Retinal pigment epithelial cell (primary cell): ENCODE results near the gene LYZL1.

ENCODE experiments used
- DNase-seq: peaks from one replicate; pipeline ENCODE4 v3.0.0-alpha.2; 2010; ENCODE audit warnings: low read depth
- H3K4me3 ChIP-seq: 2 replicates; pipeline ENCODE4 v1.5.1; 2011; ENCODE audit warnings: mild to moderate bottlenecking, low read length, control low read depth, moderate library complexity
- TF ChIP-seq, protein P1 (sequence below): conservative IDR thresholded peaks from 2 replicates; pipeline ENCODE4 v1.5.1; 2011; ENCODE audit warnings: low read depth, low read length, control low read depth, inconsistent platforms

Gene LYZL1

DNA sequence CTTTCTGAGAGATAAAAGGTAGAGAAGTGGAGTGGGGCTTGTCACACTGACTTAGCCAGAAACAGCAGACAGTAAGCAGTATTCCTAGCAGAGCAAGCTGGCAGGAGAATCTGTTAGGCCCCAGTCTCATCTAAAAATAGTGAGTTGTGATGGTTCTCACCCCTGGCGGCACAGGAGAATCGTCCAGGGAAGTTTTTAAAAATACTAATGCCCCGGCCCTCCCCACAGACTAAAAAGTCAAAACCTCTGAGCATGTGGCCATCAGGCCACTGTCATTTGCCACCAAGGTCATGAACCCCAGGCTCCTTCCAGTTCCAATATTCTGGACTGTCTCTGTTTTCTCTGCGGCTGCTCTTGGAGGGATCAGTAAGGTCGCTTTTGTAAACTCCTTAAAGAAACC is 34.0 kb downstream of the LYZL1 start:
- H3K4me3 ChIP-seq: no peak overlapping the region
- TF ChIP-seq, protein P1, sequence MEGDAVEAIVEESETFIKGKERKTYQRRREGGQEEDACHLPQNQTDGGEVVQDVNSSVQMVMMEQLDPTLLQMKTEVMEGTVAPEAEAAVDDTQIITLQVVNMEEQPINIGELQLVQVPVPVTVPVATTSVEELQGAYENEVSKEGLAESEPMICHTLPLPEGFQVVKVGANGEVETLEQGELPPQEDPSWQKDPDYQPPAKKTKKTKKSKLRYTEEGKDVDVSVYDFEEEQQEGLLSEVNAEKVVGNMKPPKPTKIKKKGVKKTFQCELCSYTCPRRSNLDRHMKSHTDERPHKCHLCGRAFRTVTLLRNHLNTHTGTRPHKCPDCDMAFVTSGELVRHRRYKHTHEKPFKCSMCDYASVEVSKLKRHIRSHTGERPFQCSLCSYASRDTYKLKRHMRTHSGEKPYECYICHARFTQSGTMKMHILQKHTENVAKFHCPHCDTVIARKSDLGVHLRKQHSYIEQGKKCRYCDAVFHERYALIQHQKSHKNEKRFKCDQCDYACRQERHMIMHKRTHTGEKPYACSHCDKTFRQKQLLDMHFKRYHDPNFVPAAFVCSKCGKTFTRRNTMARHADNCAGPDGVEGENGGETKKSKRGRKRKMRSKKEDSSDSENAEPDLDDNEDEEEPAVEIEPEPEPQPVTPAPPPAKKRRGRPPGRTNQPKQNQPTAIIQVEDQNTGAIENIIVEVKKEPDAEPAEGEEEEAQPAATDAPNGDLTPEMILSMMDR: no peak
- no peak for DNase-seq

DNA sequence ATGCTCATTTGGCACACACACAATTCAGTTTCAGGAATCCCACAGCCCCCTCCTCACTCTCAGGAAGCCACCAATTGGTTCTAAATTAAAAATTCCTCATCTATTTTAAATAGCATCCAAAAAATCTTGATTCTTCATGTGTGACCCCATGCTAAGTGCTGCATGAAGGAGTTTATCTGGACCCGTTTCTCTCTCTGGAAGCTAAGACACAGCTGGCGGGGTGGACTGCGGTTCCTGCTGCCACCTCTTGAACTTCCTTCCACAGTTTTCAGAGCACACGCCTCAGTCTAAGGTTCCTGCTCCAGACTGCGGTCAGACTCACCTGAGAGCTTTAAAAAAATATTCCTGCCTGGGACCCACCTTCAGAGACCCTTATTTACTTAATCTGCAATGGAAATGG is 34.5 kb downstream of the LYZL1 start:
- H3K4me3 ChIP-seq: no peak overlapping the region
- no peak for DNase-seq
- TF ChIP-seq, protein P1: no peak

DNA sequence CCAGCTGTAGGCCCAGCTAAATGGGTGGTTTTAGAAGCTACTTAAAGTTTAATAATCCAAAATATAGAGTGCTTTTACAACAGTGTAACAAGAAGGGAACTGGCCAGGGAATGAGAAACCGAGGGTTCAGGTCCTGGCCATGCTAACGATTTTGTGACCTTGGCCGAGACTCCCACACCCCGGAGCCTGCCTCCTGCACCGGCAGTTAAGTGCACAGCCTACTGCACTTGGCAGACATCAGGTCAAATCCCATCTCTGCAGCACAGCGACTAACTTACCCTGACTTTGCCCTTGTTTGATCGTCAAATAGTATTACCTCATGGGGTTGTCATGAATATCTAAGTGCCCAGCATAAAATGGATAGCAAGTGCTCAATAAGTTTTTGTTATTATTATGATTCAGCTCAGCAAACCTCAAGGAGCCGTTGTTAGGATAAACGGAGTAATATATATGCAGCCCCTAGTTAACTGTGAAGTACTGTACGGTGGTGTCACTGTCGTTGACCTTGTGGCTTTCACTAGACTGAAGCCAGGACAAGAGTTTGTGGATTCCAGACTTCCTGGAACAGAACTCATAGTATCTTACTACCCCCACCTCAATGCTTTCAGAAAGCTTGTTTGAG is 35.5 kb downstream of the LYZL1 start:
- TF ChIP-seq, protein P1: no peak
- H3K4me3 ChIP-seq: no peak overlapping the region
- DNase-seq: no peak

DNA sequence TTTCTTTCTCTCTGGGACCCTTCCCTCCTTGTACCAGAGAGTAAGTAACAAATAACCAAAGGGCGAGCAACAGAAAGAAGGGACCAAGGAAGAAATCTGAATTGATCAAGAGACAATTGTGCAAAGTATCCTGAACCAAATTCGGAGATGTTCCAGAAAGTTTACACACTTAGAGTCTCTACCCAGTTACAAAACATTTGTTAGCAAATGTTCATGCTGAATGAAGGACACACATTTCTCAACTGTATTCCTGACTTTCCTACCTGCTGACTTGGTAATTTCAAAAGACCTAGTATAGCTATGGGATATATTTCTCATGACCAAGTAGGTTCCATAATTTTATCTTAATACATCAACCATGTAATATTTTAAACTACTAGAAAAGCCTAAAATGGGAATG is 37.4 kb downstream of the LYZL1 start:
- DNase-seq: no peak
- TF ChIP-seq, protein P1: no peak
- no peak overlapping the region for H3K4me3 ChIP-seq

DNA sequence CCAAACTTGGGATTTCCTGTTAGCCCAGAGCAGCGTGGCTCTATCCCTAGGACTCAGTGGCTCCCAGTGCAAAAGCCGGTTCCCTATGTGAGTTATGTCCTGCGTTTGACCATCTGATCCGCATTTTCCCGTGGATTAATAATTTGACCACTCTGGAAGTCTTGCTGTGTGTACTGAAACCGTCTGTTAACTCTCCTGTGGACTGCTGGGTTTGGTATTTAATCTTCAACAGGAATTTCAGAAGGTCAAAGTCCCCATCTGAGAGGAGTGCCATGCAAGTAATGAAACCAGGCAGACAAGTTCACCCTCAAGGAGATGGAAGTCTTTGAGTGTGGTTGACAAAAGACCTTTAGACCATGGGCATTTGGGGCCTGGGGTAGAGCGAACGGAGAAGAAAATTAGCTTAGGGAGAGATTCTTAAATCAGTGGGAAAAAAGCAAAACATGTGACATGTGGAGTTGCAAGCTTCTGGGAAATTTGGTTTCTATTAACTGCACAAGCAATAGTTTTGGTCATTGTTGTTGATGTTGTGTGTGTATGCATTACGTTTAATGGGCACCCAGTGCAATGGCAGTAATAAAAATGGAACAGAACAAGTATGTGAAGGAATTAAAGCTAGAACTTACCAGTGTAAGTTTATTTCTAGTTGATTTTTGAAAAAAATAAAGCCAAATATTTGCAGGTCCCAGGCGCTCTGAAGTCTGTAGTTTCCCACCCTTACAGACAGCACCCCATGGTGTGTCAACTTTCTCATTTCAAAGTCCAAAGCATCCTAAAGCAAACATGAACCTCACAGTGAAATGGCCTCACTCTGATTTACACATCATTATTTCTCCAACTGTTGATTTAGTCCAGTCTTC is 38.2 kb downstream of the LYZL1 start:
- no peak for DNase-seq
- no peak overlapping the region for H3K4me3 ChIP-seq
- TF ChIP-seq, protein P1: no peak

DNA sequence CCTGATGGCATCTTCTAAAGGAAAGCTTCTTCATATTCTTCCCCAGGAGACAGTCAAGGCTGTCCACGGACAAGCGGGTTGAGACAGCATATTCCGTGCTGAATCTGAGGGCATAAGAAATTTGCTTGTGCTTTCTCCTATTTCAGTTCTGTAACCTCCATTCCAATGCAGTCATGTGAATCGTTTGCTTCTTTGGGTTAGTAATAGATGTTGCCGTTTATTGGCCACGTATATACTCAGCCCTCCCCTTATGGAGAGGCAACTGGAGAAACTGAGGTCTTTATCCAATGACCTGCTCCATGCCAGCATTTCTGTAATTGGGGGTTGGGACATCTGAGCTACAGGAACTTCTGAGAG is 38.9 kb downstream of the LYZL1 start:
- no peak overlapping the region for H3K4me3 ChIP-seq
- no peak for DNase-seq
- TF ChIP-seq, protein P1: no peak

DNA sequence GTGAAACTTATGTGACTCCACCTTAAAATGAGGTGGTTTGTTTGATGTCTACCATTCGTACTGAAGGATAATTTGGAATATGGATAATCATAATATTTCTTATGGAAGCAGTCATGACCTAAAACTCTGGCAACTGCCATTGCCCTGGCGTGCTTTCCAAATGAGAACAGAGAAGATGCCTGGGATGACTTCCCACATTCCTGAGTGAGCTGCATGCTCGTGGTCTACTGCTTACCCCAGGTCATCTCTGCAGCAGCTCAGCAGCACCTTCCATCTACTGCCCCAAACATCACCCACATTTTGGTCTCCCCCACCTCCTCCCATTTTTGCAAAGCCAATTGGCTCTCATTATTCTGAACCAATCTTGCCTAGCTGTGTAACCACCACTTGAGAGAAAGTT is 40.1 kb downstream of the LYZL1 start:
- DNase-seq: no peak
- TF ChIP-seq, protein P1: no peak
- H3K4me3 ChIP-seq: no peak overlapping the region
